Superior temporal gyrus (tissue), 1 donor: ENCODE measurements around the gene SEMA3C.
A peak's percentile ranks its signal among the peaks of the same experiment; 100 is the strongest.

Source experiments
- DNase-seq: peaks from one replicate; pipeline ENCODE4 v3.0.0-alpha.2; 2016; ENCODE audit errors: extremely low spot score

The SEMA3C gene

DNA sequence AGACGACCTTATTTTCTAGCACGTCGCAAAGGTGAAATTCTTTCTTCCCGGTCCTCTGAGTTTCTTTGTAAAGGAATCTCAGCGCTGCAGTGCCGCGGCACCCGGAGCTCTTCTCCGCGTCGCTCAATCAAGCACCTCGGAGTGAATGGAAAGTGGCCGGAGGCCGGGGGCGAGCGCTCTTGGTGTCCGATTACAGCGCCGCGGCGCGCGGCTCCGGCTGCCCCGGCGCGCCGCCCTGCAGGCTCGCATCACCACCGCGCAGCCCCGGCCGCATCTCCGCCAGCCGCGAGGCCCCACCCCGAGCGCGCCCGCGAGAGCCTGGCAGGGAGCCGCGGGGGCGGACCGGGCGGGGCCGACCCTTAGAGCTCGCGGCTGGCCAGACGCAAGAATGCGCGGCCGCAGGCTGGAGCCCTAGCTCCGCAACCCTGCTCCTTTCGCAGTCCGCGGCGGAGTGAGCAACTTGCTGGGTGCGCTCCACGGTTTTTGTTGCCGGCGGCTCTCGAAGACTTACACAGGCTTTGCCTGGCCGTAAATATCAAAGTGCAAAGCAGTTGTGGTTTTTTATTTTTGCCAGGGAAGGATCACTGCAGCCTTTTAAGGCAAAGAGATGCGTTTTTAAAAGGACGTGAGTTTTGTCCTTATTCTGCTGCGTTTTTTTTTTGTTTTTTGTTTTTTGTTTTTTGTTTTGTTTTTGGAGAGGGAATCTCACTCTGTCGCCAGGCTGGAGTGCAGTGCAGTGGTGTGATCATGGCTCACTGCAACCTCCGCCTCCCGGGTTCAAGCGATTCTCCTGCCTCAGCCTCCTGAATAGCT is at the start of gene SEMA3C:
Gene SEMA3C (minus strand): TSS at position 143 of the 813 bp plus-strand sequence. CDS start 2,270 bp downstream, outside the sequence.
- DNase-seq = peak; percentile 87

DNA sequence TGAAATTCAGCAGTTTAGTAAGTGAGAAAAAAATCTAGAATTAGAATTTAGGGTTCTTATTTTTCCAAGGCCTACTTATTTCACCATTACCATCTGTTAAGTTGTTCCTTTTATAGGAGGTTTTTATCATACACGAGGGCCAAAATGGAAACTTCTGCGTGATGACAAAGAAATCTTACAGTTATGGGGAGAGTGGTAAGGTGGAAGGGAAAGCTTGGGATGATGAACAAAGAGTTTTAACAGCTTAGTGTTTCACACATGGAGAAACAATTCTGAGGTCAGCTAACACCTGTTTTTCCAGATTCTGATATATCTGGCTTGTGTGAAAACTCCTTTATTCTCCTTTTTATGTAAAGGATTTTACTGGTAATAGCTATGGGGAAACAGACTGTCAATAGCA is 49.8 kb upstream of the SEMA3C start:
- DNase-seq = no peak

DNA sequence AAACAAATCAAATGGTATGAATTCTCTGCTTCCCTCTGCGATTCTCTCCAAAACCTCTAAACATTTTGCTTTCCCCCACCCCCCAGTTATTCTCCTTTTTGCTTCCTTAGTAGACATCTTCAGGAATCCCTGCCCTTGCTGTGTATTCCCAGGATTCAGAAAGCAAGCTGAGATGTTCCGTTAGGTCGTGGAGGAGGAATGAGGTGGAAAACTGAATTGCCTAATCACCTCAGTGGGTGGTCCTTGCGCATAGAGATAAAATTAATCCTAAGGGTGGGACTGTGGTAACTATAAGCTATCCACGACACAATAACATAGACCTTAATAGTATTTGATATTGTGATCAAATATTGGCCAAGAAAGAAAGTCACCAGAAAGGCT is 49.1 kb upstream of the SEMA3C start:
- DNase-seq = no peak

DNA sequence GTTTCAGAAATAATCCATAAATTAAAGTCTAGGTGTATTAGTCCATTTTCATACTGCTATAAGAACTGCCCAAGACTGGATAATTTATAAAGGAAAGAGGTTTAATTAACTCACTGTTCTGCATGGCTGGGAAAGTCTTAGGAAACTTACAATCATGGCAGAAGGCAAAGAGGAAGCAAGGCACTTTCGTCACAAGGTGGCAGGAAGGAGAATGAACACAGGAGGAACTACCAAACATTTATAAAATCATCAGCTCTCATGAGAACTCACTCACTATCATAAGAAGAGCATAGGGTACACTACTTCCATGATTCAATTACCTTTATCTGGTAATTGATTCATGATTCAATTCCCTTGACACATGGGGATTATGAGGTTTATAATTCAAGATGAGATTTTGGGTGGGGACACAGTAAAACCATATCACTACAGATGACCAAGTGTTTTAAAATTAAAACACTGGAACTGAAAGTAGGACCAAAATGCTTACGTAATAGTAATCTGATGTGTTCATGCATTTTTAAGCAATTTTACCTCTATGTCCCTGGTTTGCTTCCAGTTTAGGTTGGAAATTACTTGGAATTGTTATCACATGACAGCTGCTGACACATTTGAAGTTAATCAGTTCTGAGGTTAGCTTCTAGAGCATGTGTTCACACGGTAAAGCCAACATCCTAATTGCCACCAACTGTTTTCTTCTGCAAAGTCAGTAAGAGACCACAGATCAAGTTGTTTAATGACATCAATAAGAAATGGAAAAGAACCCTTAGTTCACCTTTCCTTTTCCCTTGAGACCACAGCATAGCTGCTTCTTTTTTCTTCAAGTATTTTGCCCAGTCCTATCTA is 48.4 kb upstream of the SEMA3C start:
- DNase-seq = no peak

DNA sequence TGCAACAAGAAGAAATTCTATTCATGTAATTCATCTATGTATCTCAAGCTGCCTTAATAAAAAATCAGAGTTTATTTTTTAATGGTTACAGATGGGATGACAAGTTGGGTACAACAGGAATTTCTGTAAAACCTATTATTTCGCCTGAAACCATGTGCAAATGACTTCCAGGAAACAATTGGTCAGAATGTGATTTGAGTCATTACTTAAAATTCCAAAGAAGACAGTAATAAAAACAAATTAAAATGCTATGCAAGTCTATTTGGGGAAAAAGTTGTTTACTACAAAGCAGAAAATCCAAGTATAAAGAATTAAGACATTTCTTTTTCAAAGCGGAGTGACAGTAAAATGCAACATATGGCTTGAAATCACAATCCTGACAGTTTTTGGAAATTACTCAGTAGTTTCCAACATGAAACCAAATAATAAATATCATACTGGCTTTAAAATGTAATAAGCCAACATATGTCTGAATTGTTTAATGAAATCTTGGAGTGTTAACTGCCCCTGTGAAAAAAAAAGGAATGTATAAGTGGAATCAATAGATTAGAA is 41.5 kb upstream of the SEMA3C start:
- no peak for DNase-seq

DNA sequence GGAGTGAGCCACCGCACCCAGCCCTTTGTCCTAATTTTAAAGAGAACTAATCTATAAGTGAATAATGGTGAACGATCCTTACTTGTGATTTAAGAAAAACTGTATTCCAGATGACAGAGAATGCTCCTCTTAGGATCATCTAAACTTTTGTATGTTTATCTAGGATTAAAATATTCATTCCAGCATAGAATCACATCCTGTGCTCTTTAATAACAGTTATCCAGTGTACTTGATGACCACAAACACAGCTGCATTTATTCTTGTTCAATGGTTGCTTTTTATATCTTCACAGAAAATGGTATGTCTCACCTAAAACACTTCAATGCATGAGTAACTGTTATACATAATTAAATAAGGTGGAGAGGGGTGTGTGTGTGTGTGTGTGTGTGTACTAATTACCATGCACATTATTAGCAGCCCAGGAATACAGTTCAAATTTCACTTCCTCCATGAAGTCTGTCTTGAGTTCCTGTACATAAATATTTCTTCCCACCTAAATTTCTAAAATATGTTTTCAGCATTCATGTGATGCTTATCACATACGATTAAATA is 38.5 kb upstream of the SEMA3C start:
- no peak for DNase-seq

DNA sequence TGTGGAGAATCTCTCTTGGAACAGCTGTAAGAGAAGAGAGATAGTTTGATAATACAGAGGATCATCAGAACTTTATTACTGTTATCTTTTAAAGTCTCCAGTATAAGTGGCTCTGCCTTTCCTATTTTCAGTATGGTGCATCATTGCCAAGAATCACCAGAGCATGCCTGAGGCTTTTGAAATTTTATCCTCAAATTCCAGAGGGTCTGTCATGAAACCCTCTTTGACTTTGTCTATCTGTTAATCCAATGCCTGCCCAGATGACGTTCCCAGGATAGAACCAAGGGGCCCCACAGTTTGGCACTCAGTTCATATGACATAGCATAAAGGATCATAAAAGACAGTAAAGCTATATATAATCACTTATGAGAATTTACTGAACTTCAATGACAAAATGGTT is 35.3 kb upstream of the SEMA3C start:
- DNase-seq = no peak

DNA sequence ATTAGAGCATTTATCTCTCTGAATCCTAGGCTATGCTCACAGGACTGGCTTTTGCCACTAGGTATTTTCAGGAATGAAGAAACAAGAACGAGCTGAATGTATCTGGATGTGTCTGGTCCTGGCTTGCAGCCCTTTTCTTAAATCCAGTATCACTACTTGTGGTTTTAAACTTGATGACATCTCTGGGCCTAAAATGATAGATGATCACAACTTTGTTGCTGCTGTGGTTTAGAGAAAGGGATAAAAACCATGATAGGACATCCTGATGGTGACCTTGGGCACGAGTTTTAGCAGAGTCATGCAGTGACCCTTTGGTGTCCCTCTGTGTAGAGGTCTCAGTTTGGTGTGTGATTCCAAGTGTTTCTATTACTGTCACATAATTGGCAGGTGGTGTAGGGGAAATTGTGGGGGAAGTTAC is 31.7 kb upstream of the SEMA3C start:
- DNase-seq = no peak

DNA sequence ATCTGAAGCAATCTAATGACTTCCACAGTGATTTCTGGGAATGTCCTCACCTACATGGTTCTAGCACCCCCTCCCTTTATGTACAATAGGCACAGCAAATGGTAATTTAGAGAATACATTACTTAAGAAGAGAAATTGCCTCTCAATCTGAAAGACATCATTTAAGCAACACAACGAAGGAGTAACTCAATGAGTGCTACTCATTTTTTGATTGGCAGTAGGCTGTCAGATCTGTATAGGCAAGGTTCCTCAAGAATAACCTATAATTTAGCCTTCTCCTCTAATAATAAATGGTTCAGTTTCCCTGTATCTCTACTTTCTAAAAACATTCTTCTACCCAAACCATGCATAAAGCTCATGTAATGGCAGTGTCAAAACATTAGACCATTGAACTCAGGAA is 30.6 kb upstream of the SEMA3C start:
- no peak for DNase-seq

DNA sequence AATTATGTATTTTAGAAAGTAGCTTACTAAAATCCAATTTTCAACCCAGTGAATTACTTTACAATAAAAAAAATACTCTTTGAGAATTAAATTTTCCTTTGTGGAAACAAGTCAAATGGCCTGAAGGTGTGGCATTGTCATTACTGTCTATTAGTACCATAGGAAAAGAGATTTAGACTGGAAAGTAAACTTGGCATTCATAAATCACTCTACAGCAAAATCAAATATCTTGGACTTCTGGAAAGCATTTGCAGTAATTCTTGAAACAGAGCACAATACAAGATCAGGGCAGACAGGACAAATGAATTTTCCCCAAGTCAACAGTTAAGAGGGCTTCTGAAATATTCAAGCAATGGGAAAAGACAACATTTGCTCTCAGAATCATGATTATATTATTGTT is 28.0 kb upstream of the SEMA3C start:
- DNase-seq = no peak

DNA sequence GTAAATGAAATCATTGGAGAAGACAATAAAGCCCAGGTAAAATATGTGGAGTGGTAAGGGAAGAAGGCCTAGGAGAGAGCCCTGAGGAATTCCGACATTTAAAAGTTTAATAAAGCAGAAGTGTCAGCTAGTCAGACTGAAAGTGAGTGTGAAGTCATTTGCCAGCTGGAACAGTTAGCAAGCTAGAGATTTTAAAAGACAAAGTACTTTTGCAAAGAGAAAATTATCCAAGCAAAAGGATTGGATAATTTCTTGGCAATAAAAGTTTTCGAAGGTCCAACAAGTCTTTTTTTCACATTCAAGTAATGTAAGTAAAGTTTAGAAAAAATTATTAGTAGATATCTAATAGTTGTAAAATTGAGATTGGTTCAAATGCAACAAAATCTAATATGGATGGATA is 27.1 kb upstream of the SEMA3C start:
- DNase-seq = no peak

DNA sequence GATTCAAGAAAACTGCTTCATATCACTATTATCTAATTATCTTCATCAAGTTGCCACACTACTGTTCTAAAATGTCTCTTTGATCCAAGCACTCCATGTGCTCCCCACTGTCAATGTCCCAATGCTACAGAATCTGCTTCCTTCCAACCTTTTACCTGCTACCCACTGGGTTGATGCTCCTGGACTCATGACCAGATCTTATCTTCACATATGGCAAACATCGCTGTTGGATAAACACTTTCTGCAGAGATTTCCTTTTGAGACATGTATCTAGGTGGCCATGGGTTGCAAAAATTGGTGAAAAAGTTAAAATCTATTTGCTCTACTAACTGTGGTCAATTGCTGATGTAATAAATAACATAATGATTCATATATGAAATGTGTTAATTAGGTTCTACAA is 24.5 kb upstream of the SEMA3C start:
- DNase-seq = no peak

DNA sequence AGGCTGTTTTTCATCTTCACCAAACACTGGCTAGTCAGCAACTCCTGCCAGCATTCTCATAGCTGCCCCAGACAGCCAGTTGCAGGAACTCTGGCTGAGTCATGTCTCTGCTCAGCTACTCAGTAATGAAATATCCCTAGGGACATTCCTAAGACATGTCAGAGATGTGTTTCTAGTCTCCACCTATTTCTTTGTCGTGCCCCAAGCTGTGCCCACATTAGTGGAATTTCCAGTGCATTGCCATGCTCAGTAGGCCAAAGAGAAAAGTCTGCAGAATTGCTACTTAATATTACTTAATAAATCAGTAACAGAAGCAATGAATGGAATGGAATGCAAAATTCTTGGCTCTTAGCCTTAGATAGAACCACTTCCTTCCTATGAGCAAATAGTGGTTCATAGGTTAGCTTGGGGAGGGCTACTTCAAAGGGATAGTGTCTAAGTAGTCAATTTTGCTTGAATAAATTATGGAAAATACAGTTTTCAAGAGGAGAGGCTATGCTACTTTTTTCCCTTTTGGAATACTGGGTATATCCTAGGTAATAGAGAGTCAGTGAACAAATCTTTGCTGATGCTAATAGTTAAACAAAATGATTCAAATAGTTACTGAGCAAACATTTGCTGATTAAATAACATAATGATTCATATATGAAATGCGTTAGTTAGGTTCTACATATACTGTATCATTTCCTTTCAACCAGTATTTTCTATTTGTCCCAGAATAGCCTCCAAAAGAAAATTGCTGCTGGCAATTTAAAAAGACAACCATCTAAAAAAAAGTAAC is 23.6 kb upstream of the SEMA3C start:
- DNase-seq = no peak

DNA sequence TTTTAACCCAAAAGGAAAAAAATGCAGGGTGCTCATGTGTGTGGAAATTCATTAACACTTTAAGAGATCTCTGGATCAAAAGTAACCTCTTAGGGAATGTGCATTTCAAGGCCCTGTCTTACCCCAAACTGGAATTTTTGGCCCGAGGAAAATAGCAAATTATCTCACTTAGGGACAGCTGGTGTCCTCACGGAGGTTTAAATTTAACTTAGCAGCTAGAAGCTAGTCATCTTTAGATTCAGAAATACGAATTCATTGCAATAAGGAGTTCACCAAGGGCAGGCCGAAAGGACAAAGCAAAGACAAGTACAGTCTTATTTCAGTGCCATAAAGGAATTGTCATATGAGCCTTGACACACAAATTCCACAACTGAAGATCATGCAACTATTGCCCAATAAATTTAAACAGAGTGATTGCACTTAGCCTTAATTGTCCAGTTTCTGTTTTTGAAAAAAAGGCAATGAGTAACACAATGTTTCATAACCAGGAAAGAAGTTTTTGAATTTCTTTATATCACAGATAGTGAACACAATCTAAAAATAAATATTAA is 22.4 kb upstream of the SEMA3C start:
- DNase-seq = no peak

DNA sequence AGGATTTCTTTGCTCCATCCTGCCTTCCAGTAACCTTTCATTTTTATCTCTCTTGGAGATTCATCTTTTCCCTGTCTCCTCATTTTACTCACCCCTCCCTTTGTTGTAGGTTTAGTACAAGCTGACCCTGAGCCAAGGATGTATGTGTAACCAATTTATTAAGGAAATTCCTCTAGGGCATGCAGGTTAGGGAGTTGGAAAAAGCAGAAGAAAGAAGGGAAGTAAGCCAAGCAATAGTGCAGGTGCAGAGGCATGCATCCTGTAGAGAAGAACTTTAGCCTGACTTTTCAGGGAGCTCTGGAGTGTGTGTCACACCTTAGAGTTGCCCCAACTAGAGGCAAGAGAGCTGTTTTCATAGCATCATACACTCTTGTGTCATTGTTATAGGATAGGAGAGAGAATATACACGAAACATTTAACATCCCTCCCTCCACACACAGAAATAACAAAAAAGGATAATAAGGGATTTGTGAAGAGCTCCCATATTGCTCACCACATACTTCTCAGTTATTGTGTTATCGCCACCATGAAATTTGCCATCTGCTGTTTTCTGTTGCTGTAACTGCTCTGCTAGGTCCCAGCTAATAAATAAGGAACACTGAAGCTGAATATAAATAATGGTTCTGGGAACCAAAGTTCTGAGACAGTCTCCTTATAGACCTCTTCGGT is 21.8 kb upstream of the SEMA3C start:
- no peak for DNase-seq

DNA sequence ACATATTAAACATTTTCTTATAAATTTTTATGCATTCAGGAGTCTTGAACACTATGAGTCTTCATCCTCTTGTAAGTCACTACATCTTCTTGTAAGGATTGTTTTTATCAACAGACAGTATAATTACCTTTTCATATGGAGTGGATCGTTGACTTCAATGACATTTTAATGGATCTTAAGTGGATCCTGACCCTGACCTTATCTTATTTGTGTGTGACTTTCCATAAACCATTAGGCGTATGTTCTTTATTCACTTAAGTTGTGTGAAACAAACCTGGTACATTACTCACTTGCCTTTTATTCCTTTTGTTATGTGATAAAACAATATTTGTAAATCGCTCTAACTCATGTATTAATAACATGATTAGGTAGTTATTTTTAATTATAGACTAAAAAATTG is 18.5 kb upstream of the SEMA3C start:
- no peak for DNase-seq

DNA sequence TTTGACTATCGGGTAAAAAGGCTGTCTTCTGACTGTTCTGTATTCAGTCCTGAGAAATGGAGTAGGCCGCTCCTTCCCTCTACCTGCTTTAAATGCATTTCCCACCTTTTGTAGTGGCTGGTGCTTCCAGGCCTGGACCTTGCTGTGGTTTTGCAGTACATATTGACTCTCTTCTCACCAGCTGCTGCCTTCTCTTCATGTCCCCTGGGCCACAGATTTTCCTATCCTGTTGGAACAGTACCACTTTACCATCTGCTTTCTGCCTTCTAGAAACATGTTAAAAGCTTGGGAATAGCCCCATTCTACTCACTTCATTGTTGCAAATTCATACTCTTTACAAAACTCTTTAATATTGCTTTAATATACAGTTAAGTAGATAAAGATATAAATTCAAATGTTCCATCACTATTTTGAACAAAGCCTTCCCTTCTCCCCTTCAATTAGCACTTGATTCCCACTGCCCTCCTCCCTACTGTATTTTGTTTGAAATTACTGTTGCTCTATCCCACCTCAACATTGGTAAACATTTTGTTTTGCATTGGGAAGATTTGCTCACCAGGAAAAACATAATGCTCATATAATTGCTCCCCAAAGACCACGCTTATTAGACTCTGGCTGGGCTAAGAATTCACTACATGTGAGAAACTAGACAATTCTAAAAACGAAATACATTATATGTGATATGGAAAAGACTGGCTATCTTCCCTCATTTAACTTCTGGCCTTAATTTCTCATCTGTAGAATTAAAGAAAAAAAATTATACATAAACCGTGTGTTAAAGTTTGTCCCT is 17.3 kb upstream of the SEMA3C start:
- no peak for DNase-seq

DNA sequence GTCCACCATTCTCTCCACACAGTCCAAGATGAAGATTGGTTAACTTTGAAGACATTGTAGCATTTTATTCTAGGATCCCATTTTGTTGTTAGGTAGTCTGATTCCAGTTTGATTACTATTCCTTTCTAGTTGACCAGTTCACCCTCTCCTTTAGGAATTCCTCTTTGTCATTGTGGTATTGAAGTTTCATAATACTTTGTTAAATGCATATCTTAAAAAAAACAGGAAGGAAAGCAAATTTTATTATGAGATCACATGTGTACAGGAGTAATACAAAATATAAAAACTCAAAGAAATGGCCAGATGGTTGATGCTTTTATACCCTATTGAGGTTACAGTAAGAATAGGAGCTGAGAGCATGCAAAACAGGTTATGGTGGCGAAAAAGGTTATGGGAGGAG is 15.5 kb upstream of the SEMA3C start:
- DNase-seq = no peak

DNA sequence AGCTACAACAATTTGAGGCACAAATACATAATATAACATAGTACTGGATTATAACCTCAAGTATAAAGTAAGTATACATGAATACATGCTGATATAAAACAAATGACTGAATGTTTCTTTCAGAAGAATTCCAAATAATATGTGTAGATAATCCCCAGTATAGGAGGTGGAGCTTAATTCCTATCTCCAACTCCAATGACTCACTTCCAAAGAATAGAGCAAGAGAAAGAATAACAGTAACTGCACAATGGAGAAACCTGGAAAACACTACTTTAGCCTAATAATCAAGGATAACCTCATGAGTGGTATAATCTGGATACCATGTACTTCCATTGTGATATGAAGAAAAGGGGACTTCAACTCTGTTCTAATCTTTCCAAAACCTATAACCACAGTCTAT is 13.7 kb upstream of the SEMA3C start:
- no peak for DNase-seq

DNA sequence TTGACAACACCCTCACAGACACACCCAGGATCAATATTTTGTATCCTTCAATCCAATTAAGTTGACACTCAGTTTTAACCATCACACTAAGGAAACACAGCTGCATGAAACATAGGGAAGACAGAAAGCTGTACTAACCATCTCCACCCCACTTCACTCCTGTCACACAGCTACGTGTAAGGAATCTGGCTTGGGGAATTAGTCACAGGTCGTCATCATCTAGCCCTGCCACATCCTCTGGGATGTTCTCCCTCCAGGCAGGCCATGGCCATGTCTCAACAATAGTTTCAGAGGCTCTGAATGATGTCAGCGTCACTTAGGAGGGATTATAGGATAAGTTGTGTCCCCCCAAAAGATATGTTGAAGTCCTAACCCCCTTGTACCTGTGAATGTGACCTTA is 10.8 kb upstream of the SEMA3C start:
- no peak for DNase-seq
